SH-SY5Y (cell line): Measurements from ENCODE around the gene TEKT3.

Experiments
- GATA2 ChIP-seq: IDR thresholded peaks from 2 replicates; pipeline ENCODE4 v1.6.1; 2011; ENCODE audit warnings: mild to moderate bottlenecking, low read depth, low read length
- GATA3 ChIP-seq: IDR thresholded peaks from 2 replicates; pipeline ENCODE4 v1.6.1; 2011; ENCODE audit warnings: low read depth, mild to moderate bottlenecking, low read length, moderate library complexity

DNA sequence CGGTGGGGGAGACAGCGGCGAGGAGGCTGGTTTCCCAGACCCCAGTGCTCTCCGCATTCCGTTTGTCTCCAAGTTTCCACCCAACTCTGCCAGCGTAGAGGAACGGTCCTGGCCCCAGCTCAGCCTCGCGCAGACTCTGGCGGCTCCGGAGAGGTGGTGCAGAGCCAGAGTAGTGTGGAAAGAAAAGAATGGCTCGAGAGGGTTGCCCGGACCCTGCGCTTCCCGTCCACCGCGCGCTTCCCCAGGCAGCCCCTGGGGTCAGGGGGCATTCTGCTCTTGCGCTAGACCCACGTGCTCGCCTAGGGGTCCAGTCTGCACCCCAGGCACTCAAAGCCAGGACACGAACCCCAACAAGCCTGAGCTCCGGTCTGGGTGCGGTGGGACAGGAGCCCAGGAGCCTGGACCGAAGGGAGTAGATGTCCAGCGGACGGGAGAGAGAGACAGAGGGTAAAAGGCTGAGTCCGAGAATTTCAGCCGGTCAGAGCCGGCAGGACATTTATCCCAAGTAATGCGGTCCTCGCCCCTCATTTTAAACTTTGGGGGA is 80.1 kb downstream of the TEKT3 start:
- TF ChIP-seq GATA2 = no peak
- TF ChIP-seq GATA3 = no peak
